ENCODE results near the gene PDE8B. TPM values are rescaled to one million over a fixed set of nuclear protein-coding genes. Genes with fewer than 3 reads are reported as not detected.

PDE8B gene
- total RNA-seq, 1 experiment from 2014 or later: 0.07 TPM

- peaks cover 25% of the 10 kb centered on the region for H3K27me3 Mint-ChIP-seq (ENCODE audit: low read depth)
- H3K9me3 ChIP-seq (ENCODE audit: control insufficient read depth, low read depth, low read length): no peaks in the 10 kb centered on the region
- no peak overlapping the region for H4K91ac ChIP-seq (ENCODE audit: insufficient read length, low read depth, low read length)
- H3K4me3 Mint-ChIP-seq: no peak overlapping the region
- no peak overlapping the region for H4K8ac ChIP-seq (replicated peaks; ENCODE audit: insufficient read length, low read depth, low read length)
- H3K4me2 ChIP-seq (ENCODE audit: insufficient read depth, insufficient read length, low read length): no peak overlapping the region
- peaks cover 14 to 22% of the 10 kb centered on the region in 2 experiments for H3K4me1 Mint-ChIP-seq
- no peak overlapping the region for H3K18ac ChIP-seq (ENCODE audit: insufficient read length, low read depth, low read length)
- no peak overlapping the region for H3K27ac ChIP-seq (ENCODE audit: insufficient read length, low read depth, low read length)
- H3T11ph ChIP-seq (ENCODE audit: low read length): no peak overlapping the region
- H2BK12ac ChIP-seq (ENCODE audit: insufficient read length, low read depth, low read length): no peak overlapping the region
- H3K27ac Mint-ChIP-seq: no peak overlapping the region
- H3K23me2 ChIP-seq (ENCODE audit: insufficient read length, low read depth, low read length, poor library complexity, severe bottlenecking): no peaks in the 10 kb centered on the region
- no peaks in the 10 kb centered on the region for H4K20me1 ChIP-seq (ENCODE audit: control insufficient read depth, insufficient read depth, insufficient read length)
- H3K56ac ChIP-seq (ENCODE audit: insufficient read length, low read depth, low read length): no peak overlapping the region
- no peak overlapping the region for H3K4ac ChIP-seq (ENCODE audit: low read depth, low read length)
- H2AFZ ChIP-seq (ENCODE audit: low read length): no peak overlapping the region
- no peak overlapping the region for H2BK15ac ChIP-seq (ENCODE audit: low read depth, low read length)
- H2BK120ac ChIP-seq (ENCODE audit: low read depth, low read length, poor library complexity, severe bottlenecking): no peak overlapping the region
- no peak overlapping the region for H3K9ac ChIP-seq (ENCODE audit: extremely low read depth, insufficient read length, low read length)
- H3K27me3 ChIP-seq (ENCODE audit: insufficient read depth, low read length): no peaks in the 10 kb centered on the region
- no peak overlapping the region for H4K5ac ChIP-seq (ENCODE audit: insufficient read length, low read depth, low read length)
- no peaks in the 10 kb centered on the region for H3K79me2 ChIP-seq (ENCODE audit: insufficient read depth, low read length)
- WGBS (ENCODE audit: extremely low coverage, insufficient read length, low lambda C conversion rate): no CpG with 5 or more reads among the region's 2 CpGs
- H3K14ac ChIP-seq (ENCODE audit: insufficient read depth, low read length): no peak overlapping the region
- H3K23ac ChIP-seq (ENCODE audit: insufficient read length, low read depth, low read length): no peak overlapping the region
- H3K4me1 ChIP-seq (ENCODE audit: insufficient read depth, low read length): peaks cover 6% of the 10 kb centered on the region; the same call in 1 of the 2 replicates
- no peaks in the 10 kb centered on the region; a peak in 1 of 5 replicates for H3K9me3 Mint-ChIP-seq
- no peak for DNase-seq
- no peak overlapping the region for H2AK5ac ChIP-seq (ENCODE audit: insufficient read length, low read length)
- no peak for TF ChIP-seq CTCF (conservative IDR thresholded peaks at IDR 0.05)
- H2BK5ac ChIP-seq (ENCODE audit: insufficient read length, low read length): no peak overlapping the region
- H3K36me3 Mint-ChIP-seq (ENCODE audit: insufficient read depth in 1 of 3, low read depth in 3 of 3): no peaks in the 10 kb centered on the region
- H3K79me1 ChIP-seq (ENCODE audit: insufficient read depth, low read depth, low read length, poor library complexity, severe bottlenecking): no peaks in the 10 kb centered on the region
- H2BK20ac ChIP-seq (ENCODE audit: low read depth, low read length, poor library complexity, severe bottlenecking): no peak overlapping the region
Measured at GRCh38 chr5:77318060-77318459, 107.6 kb downstream of the PDE8B start.
